Measurements from ENCODE around the gene IFNK.

Gene IFNK

GRCh38 chr9:27539479-27540441 lies 15.7 kb downstream of the IFNK start:
- DNase-seq, result no peak

DNA sequence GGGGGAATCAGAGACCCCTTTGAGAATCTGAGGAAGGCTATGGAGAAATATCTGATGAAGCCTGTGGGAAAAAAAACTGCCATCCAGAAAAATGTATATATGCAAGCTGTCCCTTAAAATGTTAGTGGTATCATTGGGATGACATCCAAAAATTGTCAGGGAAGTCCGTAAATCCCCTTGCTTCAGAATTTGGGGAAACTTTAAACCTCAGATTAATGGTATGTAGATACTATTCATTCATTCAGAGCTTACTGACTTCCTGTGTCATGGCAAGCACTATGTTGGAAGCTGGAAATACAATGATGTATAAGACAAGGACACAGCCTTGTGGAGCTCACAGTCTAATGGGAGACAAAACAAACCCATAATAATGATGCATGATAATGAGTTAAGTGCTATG lies 16.4 kb downstream of the IFNK start:
- DNase-seq, result no peak

GRCh38 chr9:27541740-27542139 lies 17.6 kb downstream of the IFNK start:
- no peak for DNase-seq

- no peak for DNase-seq
Observed at GRCh38 chr9:27542508-27542907, 18.4 kb downstream of the IFNK start.

DNA sequence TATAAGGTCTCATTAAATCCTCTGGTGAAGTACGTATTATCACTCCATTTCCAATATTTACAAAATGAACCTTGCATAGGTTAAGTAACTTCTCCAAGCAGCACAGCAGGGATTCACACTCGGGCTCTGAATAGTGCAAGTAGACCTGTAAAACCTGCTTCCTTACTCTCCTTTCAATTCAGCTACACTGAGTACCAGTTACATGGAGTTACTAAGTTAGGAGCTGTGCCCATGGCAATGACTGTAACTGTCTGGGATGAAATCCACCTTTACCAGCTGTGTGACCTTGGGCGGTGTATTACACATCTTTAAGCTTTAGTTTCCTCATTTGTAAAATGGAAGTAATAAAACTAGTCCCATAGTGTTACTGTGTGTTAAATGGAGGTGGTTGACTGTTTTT lies 21.4 kb downstream of the IFNK start:
- no peak for DNase-seq

- no peak for DNase-seq
Observed at GRCh38 chr9:27548055-27548741, 24.1 kb downstream of the IFNK start.

- no peak for DNase-seq
Observed at GRCh38 chr9:27549196-27549755, 25.2 kb downstream of the IFNK start.

DNA sequence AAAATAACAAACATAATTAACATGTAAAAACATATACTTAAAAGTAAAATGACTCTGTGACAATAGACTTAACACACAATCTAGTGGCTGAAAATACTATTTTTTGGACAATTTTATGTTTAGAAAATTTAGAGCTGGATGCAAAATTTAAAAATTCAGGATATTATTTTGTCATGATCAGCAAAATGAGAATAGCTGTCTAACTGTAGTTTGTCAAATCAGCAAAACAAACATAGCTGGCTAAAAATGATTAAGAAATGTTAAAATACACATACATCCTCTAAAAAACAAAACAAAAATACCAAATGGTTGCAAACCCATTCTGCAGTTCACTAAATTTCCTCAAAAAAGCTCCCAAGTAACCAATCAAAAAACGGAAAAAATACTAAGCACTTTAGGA lies 30.6 kb downstream of the IFNK start:
- DNase-seq, result no peak

DNA sequence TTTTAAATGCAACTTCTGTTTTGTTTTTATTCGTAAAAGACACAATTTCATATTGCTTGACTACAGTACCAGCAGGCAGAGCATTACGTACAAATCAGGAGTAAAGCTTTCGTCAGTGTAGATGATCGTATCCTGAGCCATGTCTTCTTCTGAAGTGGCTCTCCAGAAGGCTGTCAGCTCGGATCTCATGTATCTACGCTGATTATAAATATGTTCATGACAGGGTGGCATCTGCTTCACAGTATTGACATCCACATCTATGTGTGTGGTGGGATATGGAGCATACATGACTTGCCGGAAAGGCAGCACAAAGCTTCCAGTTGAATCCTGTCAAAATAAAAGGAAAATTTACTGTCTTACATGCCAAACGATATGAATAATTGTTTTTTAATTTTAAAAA lies 32.4 kb downstream of the IFNK start:
- DNase-seq, result no peak

- DNase-seq, result no peak
Observed at GRCh38 chr9:27558307-27558706, 34.2 kb downstream of the IFNK start.

- no peak for DNase-seq
Observed at GRCh38 chr9:27560457-27560856, 36.4 kb downstream of the IFNK start.

DNA sequence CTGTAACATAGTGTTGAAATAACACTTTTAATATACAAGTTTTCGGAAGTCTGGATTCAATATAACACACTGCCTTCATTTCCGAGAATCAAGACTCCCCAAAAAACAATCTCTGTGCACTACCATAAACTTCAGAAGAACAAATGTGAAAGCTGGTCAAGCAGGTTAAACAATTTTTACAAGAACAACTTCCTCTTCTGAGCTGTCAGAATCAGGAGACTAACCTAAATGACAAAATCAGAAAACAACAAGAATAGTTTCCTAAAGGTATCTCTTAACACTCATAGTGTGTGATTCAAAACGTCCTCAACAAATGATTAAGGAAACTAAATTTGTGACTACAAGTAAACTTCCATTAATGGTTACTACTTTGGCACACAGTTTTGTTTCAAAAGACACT lies 37.6 kb downstream of the IFNK start:
- DNase-seq, result no peak

GRCh38 chr9:27563738-27564430 lies 39.8 kb downstream of the IFNK start:
- DNase-seq, result no peak

DNA sequence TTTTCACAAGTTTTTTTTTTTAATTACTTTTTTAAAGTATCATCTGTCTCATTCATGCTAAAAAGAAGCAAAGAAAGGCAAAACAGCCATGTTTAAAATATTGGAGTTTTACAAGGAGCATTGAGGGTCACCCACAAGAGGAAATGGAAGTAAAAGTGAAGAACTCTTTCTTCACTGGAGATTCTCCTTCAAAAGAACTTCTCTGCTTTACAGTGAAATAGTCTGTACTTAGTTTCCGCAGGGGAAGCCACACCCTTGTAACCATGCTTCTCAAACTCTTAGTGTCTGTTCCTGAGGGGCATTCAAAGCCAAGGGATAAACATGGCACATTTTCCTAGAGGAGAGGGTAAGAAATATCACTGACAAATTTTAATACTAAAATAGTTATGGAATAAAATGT lies 40.6 kb downstream of the IFNK start:
- no peak for DNase-seq

DNA sequence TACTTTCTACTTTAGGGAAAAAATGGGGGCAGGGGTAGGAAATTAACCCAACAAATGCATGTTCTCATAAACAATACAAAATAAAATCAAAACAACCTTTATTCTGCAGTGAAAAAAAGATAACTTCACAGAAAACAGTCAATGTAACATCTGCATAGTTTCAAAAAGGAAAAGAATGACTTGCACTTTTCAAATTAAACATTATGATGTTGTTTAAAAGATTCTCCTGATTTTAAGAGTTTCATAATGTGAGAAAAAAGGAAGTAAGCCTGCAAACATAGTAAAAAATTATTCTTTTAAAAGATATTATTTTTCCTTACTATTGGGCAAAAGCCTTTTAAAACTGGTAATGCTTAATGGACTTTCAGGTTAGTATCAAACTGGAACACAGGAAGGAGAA lies 41.6 kb downstream of the IFNK start:
- DNase-seq, result no peak

DNA sequence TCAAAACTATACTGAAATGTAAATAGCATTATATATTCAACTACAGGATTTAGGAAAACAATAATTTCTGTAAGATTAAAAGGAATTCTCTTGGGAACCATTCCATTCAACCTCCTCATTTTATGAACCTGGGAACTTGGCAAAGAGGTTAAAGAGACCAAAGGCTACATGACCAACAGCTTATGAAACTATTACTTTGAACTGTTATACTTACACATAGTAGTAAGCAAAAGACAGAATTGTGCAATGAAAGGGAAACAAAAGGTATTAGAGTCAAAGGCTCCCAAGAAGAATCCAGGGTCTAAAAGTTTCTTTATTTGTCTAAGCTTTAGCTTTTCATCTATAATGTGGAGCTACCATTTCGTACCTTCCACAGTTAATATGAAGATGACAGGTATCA lies 42.0 kb downstream of the IFNK start:
- DNase-seq, result no peak

- DNase-seq, result no peak
Observed at GRCh38 chr9:27569406-27569805, 45.3 kb downstream of the IFNK start.

- no peak for DNase-seq
Observed at GRCh38 chr9:27571011-27571410, 46.9 kb downstream of the IFNK start.

DNA sequence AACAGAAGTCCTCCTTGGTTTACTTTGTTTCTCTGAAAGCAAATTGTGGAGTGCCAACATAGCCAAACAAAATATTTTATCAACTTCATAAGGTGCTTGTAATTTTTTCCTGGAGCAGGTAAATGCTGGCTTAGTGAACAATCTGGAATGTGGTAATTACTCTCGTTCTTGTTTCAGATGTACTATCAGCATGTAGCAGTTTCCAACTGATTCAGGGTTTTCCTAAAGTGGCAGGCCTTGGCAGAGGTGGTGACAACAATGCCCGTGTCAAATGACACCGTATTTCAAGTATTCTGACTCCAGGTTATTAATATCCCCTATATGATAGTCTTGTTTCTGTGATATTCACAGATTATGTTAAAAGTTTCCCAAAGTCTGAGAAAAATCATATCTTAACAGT lies 48.0 kb downstream of the IFNK start:
- DNase-seq, result no peak

DNA sequence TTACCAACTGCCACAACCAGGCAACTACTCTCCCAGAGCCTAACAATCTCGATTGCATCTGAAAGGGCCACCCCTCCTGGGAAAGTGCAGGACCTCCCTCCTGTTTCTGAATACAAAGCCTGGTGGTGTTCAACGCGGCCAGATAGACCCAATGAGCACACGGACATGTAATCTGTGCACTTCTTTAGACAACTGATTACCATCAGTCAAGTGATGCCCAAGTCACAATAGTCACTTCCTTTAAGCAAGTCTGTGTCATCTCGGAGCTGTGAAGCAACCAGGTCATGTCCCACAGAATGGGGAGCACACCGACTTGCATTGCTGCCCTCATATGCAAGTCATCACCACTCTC lies 48.5 kb downstream of the IFNK start:
- peak; percentile 68 for DNase-seq

DNA sequence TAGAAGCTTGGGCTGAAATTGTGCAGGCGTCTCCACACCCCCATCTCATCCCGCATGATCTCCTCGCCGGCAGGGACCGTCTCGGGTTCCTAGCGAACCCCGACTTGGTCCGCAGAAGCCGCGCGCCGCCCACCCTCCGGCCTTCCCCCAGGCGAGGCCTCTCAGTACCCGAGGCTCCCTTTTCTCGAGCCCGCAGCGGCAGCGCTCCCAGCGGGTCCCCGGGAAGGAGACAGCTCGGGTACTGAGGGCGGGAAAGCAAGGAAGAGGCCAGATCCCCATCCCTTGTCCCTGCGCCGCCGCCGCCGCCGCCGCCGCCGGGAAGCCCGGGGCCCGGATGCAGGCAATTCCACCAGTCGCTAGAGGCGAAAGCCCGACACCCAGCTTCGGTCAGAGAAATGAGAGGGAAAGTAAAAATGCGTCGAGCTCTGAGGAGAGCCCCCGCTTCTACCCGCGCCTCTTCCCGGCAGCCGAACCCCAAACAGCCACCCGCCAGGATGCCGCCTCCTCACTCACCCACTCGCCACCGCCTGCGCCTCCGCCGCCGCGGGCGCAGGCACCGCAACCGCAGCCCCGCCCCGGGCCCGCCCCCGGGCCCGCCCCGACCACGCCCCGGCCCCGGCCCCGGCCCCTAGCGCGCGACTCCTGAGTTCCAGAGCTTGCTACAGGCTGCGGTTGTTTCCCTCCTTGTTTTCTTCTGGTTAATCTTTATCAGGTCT lies 49.0 kb downstream of the IFNK start, which contains the start of gene C9orf72:
Gene C9orf72, minus strand, starts transcription at position 564 of the 716 bp plus-strand sequence. CDS start 6,361 bp downstream, outside the sequence.
- DNase-seq, result peak; percentile 83
